Suprapubic skin (tissue), 4 donors: ENCODE measurements around the gene SLC16A14.

Source experiments
- EP300 ChIP-seq: sonication (generic); formaldehyde crosslinking; IDR thresholded peaks from one replicate; pipeline ENCODE4 v1.6.1; 2017; ENCODE audit warnings: antibody characterized with exemption
- POLR2A ChIP-seq, 2 donors: fragments of 450-650 bp; IDR thresholded peaks; one replicate each; pipeline ENCODE4 v1.6.1; 2017; ENCODE audit warnings: antibody characterized with exemption in 2 of 2, mild to moderate bottlenecking in 2 of 2, moderate library complexity in 2 of 2
- POLR2AphosphoS5 ChIP-seq, 3 donors: sonication (generic); formaldehyde crosslinking; IDR thresholded peaks; one replicate each; pipeline ENCODE4 v1.6.1; 2017; ENCODE audit warnings: antibody characterized with exemption in 3 of 3
- TF ChIP-seq, protein P1 (sequence below), 2 donors: fragments of 200-600 bp in 1 of 2; fragments of 450-650 bp in 1 of 2; sonication (generic) in 1 of 2; IDR thresholded peaks; one replicate each; pipeline ENCODE4 v1.5.1; 2016 to 2019; ENCODE audit warnings: antibody characterized with exemption in 2 of 2, mild to moderate bottlenecking in 1 of 2, moderate library complexity in 1 of 2

DNA sequence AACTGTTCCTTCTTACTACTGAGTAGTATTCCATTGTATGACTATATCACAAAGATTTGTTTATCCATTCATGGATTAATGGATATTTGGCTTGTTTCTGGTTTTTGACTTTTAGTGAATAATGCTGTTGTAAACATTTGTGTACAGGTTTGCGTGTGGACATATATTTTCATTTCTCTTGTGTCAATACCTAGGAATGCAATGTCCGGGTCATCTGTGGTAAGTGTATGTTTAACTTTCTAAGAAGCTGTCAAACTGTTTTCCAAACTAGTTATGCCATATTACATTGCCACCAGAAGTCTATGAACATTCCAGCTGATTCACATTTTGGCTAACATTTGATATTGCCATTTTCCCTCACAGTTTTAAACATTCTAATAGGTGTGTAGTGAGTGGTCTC lies 29.1 kb upstream of the SLC16A14 start:
- TF ChIP-seq EP300, result no peak
- no peak for TF ChIP-seq POLR2AphosphoS5 (IDR thresholded peaks at IDR 0.05)
- TF ChIP-seq POLR2A (IDR thresholded peaks at IDR 0.05), result no peak
- TF ChIP-seq, protein P1, sequence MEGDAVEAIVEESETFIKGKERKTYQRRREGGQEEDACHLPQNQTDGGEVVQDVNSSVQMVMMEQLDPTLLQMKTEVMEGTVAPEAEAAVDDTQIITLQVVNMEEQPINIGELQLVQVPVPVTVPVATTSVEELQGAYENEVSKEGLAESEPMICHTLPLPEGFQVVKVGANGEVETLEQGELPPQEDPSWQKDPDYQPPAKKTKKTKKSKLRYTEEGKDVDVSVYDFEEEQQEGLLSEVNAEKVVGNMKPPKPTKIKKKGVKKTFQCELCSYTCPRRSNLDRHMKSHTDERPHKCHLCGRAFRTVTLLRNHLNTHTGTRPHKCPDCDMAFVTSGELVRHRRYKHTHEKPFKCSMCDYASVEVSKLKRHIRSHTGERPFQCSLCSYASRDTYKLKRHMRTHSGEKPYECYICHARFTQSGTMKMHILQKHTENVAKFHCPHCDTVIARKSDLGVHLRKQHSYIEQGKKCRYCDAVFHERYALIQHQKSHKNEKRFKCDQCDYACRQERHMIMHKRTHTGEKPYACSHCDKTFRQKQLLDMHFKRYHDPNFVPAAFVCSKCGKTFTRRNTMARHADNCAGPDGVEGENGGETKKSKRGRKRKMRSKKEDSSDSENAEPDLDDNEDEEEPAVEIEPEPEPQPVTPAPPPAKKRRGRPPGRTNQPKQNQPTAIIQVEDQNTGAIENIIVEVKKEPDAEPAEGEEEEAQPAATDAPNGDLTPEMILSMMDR (IDR thresholded peaks at IDR 0.05), result no peak
